AG09319 (cell line): ENCODE measurements around the gene FAM89A.
A peak's percentile ranks its signal among the peaks of the same experiment; 100 is the strongest.
"Not testable (repeated sequence)": the region's sequence is repeated elsewhere in the genome, so short reads cannot be mapped to it uniquely, and the experiment has no call there.

Experiments used
- DNase-seq: peaks from one replicate; pipeline ENCODE4 v3.0.0-alpha.2; 2010; ENCODE audit warnings: low read depth; ENCODE audit errors: extremely low read depth
- TF ChIP-seq, protein P1 (sequence below): IDR thresholded peaks from 2 replicates; pipeline ENCODE4 v1.5.1; 2011; ENCODE audit warnings: low read depth, mild to moderate bottlenecking, inconsistent platforms, low read length, moderate library complexity

Gene FAM89A

DNA sequence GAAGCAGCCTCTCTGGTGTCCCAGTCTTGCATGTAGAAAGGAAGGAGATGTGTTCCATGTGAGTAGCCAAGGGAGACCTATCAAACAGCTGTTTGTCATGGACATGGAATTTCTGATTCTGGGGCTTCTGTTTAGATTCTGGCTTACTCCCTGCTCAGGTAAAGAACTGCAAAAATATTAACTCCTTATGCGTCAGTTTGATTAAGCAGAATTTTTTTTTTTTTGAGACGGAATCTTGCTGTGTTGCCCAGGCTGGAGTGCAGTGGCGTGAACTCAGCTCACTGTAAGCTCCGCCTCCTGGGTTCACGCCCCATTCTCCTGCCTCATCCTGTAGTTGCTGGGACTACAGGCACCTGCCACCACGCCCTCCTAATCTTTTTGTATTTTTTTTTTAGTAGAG, 54.3 kb downstream of the FAM89A start:
- DNase-seq: no peak
- TF ChIP-seq, protein P1, sequence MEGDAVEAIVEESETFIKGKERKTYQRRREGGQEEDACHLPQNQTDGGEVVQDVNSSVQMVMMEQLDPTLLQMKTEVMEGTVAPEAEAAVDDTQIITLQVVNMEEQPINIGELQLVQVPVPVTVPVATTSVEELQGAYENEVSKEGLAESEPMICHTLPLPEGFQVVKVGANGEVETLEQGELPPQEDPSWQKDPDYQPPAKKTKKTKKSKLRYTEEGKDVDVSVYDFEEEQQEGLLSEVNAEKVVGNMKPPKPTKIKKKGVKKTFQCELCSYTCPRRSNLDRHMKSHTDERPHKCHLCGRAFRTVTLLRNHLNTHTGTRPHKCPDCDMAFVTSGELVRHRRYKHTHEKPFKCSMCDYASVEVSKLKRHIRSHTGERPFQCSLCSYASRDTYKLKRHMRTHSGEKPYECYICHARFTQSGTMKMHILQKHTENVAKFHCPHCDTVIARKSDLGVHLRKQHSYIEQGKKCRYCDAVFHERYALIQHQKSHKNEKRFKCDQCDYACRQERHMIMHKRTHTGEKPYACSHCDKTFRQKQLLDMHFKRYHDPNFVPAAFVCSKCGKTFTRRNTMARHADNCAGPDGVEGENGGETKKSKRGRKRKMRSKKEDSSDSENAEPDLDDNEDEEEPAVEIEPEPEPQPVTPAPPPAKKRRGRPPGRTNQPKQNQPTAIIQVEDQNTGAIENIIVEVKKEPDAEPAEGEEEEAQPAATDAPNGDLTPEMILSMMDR: no peak

DNA sequence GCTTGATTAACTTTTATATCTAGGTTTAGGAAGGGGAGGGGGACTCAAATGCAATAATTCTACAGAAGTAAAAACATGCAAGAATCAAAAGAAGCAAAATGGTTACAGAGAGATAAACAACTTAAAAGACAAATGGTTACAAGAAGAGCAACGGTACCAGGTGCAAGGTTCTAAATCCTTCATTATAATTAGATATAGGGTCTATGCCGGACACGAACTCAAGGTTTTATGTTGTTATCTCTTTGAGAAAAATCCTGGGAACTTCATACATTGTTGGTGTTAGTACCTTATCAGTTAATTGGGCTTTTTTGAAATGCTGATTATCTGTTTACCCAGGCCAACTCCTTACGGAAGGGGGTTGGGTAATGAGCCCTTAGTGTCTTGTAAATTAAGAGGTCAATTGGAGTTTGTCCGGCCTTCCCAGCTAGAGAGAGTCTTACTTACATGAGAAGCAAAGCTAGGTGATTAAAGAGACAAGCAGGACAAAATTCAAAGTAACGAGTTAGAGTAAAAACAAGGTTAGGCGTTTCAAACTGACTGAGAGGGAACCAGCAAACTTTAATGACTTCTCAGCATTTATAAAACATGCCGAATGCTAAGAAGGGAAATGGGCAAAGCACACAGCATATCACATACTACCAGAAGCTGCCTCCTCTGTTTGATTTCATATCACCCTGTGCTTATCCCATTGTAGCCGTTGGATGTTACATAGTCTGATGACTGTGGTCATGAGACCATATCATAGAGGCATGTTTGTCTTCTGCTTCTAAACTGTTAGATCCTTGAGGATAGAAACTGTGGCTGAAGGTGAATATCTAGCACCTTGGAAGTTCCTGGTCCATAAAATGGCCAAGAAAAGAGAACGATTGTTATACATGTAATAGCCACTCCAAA, 55.2 kb downstream of the FAM89A start:
- DNase-seq: not testable (repeated sequence)

DNA sequence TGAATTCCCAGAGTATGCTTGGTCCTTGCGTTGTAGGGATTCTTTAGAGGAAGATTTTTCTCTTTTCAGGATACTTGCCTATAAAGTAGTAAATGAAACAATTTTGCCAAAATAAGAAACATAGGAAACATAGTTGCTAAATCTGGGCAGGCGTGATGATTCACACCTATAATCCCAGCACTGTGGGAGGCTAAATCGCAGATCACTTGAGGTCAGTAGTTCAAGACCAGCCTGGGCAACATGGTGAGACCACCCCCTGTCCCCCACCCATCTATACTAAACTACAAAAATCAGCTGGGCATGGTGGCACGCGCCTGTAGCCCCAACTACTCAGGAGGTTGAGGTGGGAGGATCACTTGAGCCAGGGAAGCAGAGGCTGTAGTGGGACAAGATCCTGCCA, 56.2 kb downstream of the FAM89A start:
- no peak for DNase-seq
- TF ChIP-seq, protein P1: no peak

DNA sequence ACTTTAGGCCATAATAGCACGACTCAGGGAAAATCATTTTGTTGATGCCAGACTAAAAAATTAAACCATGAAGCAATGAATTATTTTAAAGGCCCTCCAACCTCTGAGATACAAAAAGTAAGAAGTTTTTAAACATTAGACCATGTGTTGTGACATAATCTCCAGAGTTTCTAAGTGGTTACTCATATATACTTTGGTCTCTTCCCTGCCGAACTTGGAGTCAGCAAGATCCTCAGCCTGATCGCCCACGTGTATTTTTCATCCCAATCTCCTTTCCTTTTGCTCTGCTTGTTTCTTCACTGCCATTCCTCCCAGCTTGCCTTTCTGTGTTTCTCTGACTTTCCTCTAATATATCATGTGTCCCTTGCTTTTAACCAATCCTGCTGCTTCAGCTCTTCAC, 57.4 kb downstream of the FAM89A start:
- TF ChIP-seq, protein P1: no peak
- no peak for DNase-seq

DNA sequence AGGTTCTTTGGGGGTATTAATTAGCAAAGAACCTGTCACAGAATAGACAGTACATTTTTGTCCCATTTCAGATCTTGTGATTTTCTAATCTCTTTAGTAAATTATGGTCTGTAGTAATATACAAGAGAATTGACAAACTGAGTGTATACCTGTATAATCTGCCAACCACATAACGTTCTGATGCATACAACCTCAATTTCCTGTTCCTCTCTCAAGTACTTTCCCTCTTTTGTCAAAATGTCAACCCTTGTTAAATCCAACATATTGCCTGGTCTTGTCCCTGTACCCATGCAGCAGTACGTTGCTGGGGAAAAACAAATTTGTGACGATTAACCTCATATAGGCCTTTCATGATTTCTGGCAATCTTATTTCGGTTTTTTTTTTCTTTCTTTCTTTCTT, 60.1 kb downstream of the FAM89A start:
- TF ChIP-seq, protein P1: no peak
- DNase-seq: no peak

DNA sequence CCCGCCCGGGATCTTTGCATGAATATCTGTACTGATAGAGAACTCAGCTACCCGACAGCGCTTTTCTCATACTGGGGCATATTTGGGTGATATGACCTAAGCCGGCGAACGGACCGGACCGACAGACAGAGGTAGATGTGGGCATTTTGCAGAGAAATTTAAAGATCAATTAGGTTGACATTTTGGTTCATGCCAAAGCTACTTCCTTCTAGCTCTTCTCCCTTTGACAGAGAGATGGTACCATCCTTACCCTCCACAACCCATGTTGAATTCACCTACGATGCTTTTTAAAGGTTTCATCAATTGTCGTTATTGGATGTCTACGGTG, 60.7 kb downstream of the FAM89A start:
- DNase-seq: no peak
- TF ChIP-seq, protein P1: no peak

DNA sequence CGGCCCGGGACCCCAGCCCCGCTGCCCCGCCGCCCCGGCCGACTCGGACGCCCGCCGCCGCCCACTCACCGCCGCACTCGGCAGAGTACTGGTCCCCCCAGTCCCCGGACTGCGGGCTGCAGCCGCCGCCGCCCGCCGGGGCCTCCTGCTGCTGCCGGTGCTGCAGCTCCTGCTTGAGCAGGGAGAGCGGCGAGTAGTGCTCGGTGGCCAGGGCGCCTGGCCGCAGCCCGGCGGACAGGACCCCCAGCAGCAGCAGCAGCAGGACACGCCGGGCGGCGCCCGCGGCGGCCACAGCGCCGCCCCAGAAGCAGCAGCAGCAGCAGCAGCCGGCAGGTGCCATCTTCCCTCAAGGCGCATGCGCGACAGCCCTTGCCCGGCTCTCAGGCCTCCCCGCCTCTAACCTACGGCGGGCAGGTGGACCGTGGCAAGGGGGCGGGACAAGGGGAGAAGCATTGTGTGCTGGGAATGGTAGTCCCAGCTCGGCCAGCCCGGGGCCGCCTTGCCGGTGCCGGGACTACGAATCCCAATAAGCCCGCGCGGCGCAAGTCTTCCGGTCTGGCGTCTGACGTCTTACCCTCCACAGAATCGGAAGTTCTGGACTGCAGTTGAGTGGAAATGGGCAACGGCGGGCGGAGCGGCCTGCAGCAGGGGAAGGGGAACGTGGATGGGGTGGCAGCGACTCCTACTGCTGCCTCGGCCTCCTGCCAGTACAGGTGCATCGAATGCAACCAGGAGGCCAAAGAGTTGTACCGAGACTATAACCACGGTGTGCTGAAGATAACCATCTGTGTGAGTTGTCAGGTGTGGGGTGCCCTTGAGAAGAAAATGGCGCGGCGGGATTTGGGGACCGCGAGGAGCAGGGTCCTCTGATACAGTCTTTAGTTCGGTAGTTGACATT, 61.3 kb downstream of the FAM89A start, which contains the start of the genes ARV1 and TTC13:
Gene ARV1, plus strand, starts transcription at position 604 of the 898 bp plus-strand sequence. Its CDS starts 12 bp downstream, at position 616.
Gene TTC13, minus strand, starts transcription at position 371 of the 898 bp plus-strand sequence. Its CDS starts 31 bp downstream, at position 340.
- DNase-seq: peak; percentile 94

More for the DNA sequence above, 61.3 kb downstream of the FAM89A start, which contains the start of the genes ARV1 and TTC13:
- TF ChIP-seq, protein P1: peak; percentile 13
